DOHH2 (cell line): ENCODE measurements around the gene PRRX1.

ENCODE experiments used
- EZH2phosphoT487 ChIP-seq: fragments of 200-600 bp; sonication (generic); IDR thresholded peaks from 2 replicates; pipeline ENCODE4 v1.6.1; 2017; ENCODE audit warnings: borderline replicate concordance, mild to moderate bottlenecking, antibody characterized with exemption, low read length, moderate library complexity, mixed read lengths
- TF ChIP-seq, protein P1 (sequence below): fragments of 200-600 bp; sonication (generic); IDR thresholded peaks from one replicate; pipeline ENCODE4 v1.5.1; 2014; ENCODE audit warnings: antibody characterized with exemption, mild to moderate bottlenecking, low read depth, low read length; ENCODE audit not compliant: poor library complexity, severe bottlenecking

DNA sequence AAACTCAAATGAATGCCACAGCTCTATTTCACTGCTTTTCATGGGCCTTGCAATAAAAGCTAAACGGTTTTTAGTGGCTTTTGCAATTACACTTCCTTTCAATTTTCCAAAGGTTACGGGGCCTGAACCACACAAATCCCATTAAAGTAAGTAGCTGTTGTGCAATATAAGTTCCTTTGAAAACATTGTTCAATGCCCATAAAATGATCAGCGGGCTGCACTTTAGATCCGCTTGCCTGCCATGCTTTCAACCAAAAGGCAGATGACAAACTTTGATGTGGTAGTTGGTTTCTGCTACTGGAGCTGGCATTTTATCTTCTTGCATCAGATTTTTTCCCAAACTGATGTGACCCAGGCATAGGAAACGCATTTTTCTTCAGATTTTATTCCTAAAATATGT lies 50.2 kb downstream of the PRRX1 start:
- TF ChIP-seq, protein P1, sequence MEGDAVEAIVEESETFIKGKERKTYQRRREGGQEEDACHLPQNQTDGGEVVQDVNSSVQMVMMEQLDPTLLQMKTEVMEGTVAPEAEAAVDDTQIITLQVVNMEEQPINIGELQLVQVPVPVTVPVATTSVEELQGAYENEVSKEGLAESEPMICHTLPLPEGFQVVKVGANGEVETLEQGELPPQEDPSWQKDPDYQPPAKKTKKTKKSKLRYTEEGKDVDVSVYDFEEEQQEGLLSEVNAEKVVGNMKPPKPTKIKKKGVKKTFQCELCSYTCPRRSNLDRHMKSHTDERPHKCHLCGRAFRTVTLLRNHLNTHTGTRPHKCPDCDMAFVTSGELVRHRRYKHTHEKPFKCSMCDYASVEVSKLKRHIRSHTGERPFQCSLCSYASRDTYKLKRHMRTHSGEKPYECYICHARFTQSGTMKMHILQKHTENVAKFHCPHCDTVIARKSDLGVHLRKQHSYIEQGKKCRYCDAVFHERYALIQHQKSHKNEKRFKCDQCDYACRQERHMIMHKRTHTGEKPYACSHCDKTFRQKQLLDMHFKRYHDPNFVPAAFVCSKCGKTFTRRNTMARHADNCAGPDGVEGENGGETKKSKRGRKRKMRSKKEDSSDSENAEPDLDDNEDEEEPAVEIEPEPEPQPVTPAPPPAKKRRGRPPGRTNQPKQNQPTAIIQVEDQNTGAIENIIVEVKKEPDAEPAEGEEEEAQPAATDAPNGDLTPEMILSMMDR = no peak
- TF ChIP-seq EZH2phosphoT487 = no peak
